OCI-LY1 (cell line): Measurements from ENCODE around the gene AGPAT3.

Experiments used
- EZH2 ChIP-seq: fragments of 200-600 bp; sonication (generic), shearing (Covaris generic); IDR thresholded peaks from 2 replicates; pipeline ENCODE4 v1.8.0; 2017; ENCODE audit warnings: borderline replicate concordance, mixed run types, mild to moderate bottlenecking, antibody characterized with exemption, low read length, moderate library complexity, mixed read lengths
- TF ChIP-seq, protein P1 (sequence below): fragments of 200-600 bp; sonication (generic), shearing (Covaris generic); IDR thresholded peaks from 2 replicates; pipeline ENCODE4 v1.5.1; 2017; ENCODE audit warnings: mild to moderate bottlenecking, antibody characterized with exemption, low read length, moderate library complexity, mixed read lengths

DNA sequence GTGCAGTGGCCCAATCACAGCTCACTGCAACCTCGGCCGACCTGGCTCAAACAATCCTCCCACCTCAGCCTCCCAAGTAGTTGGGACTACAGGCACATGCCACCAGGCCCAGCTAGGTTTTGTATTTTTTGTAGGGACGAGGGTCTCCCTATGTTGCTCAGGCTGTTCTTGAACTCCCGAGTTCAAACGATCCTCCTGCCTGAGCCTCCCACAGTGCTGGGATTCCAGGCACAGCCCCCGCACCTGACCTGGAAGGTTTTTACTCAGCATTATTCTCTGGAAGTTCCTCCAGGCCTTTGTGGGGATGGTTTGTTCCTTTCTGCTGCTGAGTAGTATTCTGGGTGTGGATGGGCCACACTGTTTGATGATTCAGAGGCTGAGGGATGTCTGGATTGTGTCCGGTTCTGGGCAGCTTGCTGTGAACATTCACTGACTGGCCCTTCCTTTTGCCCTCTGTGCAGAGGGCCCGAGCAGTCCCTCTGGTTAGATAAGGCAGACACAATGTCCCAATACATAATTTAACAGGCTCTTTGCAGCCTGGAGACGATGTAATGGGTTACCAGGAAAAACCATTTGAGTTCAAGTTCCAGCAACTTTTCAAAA is 141.1 kb downstream of the AGPAT3 start:
- TF ChIP-seq, protein P1, sequence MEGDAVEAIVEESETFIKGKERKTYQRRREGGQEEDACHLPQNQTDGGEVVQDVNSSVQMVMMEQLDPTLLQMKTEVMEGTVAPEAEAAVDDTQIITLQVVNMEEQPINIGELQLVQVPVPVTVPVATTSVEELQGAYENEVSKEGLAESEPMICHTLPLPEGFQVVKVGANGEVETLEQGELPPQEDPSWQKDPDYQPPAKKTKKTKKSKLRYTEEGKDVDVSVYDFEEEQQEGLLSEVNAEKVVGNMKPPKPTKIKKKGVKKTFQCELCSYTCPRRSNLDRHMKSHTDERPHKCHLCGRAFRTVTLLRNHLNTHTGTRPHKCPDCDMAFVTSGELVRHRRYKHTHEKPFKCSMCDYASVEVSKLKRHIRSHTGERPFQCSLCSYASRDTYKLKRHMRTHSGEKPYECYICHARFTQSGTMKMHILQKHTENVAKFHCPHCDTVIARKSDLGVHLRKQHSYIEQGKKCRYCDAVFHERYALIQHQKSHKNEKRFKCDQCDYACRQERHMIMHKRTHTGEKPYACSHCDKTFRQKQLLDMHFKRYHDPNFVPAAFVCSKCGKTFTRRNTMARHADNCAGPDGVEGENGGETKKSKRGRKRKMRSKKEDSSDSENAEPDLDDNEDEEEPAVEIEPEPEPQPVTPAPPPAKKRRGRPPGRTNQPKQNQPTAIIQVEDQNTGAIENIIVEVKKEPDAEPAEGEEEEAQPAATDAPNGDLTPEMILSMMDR, result no peak
- TF ChIP-seq EZH2, result no peak
